IPS-15b (cell line): ENCODE data around the gene FCGR3B.
A peak's percentile ranks its signal among the peaks of the same experiment; 100 is the strongest.
"Not testable (repeated sequence)": the region's sequence is repeated elsewhere in the genome, so short reads cannot be mapped to it uniquely, and the experiment has no call there.

Source experiments
- H3K27me3 ChIP-seq: one replicate; pipeline ENCODE4 v1.6.1; 2013; ENCODE audit warnings: low read length; ENCODE audit not compliant: control insufficient read depth, insufficient read depth
- H3K36me3 ChIP-seq: one replicate; pipeline ENCODE4 v1.6.1; 2013; ENCODE audit warnings: low read length; ENCODE audit not compliant: control insufficient read depth, insufficient read depth
- H3K4me1 ChIP-seq: one replicate; pipeline ENCODE4 v1.6.1; 2013; ENCODE audit warnings: mild to moderate bottlenecking, low read length; ENCODE audit not compliant: control insufficient read depth, insufficient read depth
- H3K4me3 ChIP-seq: one replicate; pipeline ENCODE4 v1.5.1; 2013; ENCODE audit warnings: low read depth, low read length
- H3K9ac ChIP-seq: one replicate; pipeline ENCODE4 v1.6.1; 2013; ENCODE audit warnings: low read depth, mild to moderate bottlenecking, low read length
- H3K9me3 ChIP-seq: one replicate; pipeline ENCODE4 v1.6.1; 2013; ENCODE audit warnings: mild to moderate bottlenecking, low read length; ENCODE audit not compliant: control insufficient read depth, insufficient read depth

Gene FCGR3B

DNA sequence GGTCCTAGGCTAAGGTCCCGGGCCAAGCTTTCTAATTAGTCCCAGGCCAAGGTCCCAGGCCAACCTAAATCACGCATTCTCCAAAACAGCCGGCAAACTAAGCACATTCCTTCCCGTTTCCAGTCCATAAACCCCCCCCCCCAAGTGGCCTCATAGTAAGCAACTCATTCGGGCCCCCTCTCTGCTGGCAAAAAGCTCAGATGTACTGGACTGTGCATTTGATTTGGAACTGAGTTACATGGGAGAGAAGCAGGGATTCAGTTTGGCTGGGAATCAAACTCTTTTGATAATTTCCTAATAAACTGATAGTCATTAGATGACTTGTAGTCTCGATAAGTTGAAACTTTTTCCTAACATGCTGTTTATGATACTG, 17.8 kb downstream of the FCGR3B start:
- not testable (repeated sequence) for H3K9ac ChIP-seq, H3K4me1 ChIP-seq, H3K27me3 ChIP-seq, H3K36me3 ChIP-seq, H3K9me3 ChIP-seq
- peak overlapping the region; percentile 69 for H3K4me3 ChIP-seq

- H3K9ac ChIP-seq, H3K9me3 ChIP-seq, H3K4me1 ChIP-seq, H3K36me3 ChIP-seq, H3K27me3 ChIP-seq: not testable (repeated sequence)
- peak overlapping the region; percentile 69 for H3K4me3 ChIP-seq
These were observed 18.4 kb downstream of the FCGR3B start for GRCh38 chr1:161612322-161613141.

DNA sequence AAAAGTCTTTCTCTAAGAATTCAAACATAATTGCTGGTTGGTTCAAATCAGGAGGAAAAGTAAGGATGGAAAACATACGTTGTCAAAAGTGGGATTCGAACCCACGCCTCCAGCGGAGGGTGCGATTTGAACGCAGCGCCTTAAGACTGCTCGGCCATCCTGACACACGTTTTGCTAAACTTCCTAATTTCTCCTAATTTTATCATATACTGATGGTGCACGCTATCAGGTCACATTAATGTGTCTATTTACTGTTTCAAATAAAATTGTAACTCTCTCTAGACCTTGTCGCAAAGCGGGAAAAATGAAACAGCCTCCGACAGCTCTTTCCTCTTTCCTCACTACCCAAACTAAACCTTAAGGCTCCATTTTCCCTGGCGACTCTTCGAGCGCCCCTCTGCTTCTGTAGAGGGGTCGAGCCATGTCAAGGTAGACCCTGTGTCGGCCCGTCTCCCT, 19.1 kb downstream of the FCGR3B start:
- not testable (repeated sequence) for H3K4me1 ChIP-seq, H3K27me3 ChIP-seq, H3K36me3 ChIP-seq, H3K9me3 ChIP-seq
- Histone ChIP-seq H3K4me3 (peak overlapping the region; percentile 69), H3K9ac (peak overlapping the region; percentile 60)

DNA sequence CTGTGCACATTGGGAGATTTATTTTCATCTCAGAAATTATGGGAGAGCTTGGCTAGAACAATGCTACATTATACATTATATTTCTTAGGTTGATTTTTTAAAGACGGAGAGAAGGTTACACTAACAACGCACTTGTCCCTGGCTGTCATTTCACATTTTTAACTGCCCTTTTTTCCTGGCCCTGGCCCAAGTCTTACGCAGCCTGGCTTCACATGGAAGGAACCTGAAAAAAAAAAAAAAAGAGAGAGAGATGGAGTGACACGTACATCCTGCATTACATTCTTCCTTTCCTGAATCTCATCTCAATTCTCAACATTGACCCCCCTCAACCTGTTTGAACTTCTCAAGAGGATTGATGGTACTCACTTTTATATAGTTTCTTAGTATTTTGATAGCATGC, 20.8 kb downstream of the FCGR3B start:
- H3K9me3 ChIP-seq, H3K36me3 ChIP-seq, H3K4me1 ChIP-seq, H3K9ac ChIP-seq, H3K27me3 ChIP-seq, H3K4me3 ChIP-seq: not testable (repeated sequence)

DNA sequence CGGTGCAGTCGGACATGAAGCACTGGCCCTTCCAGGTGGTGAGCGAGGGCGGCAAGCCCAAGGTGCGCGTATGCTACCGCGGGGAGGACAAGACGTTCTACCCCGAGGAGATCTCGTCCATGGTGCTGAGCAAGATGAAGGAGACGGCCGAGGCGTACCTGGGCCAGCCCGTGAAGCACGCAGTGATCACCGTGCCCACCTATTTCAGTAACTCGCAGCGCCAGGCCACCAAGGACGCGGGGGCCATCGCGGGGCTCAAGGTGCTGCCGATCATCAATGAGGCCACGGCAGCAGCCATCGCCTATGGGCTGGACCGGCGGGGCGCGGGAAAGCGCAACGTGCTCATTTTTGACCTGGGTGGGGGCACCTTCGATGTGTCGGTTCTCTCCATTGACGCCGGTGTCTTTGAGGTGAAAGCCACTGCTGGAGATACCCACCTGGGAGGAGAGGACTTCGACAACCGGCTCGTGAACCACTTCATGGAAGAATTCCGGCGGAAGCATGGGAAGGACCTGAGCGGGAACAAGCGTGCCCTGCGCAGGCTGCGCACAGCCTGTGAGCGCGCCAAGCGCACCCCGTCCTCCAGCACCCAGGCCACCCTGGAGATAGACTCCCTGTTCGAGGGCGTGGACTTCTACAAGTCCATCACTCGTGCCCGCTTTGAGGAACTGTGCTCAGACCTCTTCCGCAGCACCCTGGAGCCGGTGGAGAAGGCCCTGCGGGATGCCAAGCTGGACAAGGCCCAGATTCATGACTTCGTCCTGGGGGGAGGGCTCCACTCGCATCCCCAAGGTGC, 24.2 kb downstream of the FCGR3B start:
- H3K9me3 ChIP-seq, H3K9ac ChIP-seq, H3K27me3 ChIP-seq, H3K36me3 ChIP-seq, H3K4me1 ChIP-seq, H3K4me3 ChIP-seq: not testable (repeated sequence)

DNA sequence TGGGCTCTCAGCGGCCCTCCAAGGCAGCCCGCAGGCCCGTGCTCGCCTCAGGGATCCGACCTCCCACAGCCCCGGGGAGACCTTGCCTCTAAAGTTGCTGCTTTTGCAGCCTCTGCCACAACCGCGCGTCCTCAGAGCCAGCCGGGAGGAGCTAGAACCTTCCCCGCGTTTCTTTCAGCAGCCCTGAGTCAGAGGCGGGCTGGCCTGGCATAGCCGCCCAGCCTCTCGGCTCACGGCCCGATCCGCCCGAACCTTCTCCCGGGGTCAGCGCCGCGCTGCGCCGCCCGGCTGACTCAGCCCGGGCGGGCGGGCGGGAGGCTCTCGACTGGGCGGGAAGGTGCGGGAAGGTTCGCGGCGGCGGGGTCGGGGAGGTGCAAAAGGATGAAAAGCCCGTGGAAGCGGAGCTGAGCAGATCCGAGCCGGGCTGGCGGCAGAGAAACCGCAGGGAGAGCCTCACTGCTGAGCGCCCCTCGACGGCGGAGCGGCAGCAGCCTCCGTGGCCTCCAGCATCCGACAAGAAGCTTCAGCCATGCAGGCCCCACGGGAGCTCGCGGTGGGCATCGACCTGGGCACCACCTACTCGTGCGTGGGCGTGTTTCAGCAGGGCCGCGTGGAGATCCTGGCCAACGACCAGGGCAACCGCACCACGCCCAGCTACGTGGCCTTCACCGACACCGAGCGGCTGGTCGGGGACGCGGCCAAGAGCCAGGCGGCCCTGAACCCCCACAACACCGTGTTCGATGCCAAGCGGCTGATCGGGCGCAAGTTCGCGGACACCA, 25.0 kb downstream of the FCGR3B start:
- H3K36me3 ChIP-seq, H3K9me3 ChIP-seq, H3K4me3 ChIP-seq, H3K9ac ChIP-seq, H3K4me1 ChIP-seq, H3K27me3 ChIP-seq: not testable (repeated sequence)

DNA sequence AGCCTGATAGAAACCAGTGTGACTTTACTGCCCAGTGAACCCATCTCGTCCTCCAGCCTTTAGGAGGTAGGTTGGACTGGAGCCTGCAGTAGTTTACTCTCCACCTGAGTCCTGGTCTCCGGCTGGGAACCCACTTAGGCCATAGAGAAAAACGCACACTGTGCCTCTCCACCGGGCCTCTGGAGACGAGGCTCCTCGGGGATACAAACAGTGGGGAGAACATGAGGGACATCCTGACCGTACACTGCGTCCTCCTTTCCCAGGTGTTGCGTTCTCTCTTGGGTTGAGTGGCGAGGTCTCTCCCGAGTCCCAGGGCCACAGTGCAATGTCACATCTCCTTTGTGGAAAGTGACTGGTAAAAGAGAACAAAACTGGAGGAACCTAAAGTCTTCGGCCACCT, 26.0 kb downstream of the FCGR3B start:
- not testable (repeated sequence) for H3K4me1 ChIP-seq, H3K9ac ChIP-seq, H3K27me3 ChIP-seq, H3K9me3 ChIP-seq, H3K4me3 ChIP-seq, H3K36me3 ChIP-seq

- not testable (repeated sequence) for H3K9me3 ChIP-seq, H3K9ac ChIP-seq, H3K36me3 ChIP-seq, H3K4me1 ChIP-seq, H3K4me3 ChIP-seq, H3K27me3 ChIP-seq
These were observed 33.9 kb downstream of the FCGR3B start for GRCh38 chr1:161597077-161597476.

DNA sequence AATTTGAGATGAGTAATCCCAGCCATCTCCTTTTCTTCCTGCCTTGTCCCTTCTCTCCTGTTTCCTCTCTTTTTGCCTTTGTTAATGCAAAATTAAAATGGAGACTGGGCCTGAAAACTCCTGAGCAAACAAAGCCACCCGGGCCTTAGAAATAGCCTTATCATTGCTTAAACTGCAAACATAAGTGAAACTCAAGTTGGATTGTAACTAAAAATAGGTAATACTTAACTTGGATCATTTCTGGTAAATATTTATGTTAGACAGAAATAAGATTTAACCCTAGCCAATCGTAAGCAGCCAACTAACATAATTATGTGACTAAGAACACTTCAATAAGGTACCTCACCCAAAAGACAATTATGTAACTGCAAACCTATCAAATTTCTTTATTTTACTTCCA, 35.4 kb downstream of the FCGR3B start:
- H3K4me3 ChIP-seq, H3K27me3 ChIP-seq, H3K9me3 ChIP-seq, H3K36me3 ChIP-seq, H3K9ac ChIP-seq, H3K4me1 ChIP-seq: not testable (repeated sequence)

- H3K9me3 ChIP-seq, H3K9ac ChIP-seq, H3K4me3 ChIP-seq, H3K27me3 ChIP-seq, H3K4me1 ChIP-seq, H3K36me3 ChIP-seq: not testable (repeated sequence)
These were observed 35.8 kb downstream of the FCGR3B start for GRCh38 chr1:161595173-161595572.

- H3K36me3 ChIP-seq, H3K4me1 ChIP-seq, H3K9me3 ChIP-seq, H3K4me3 ChIP-seq, H3K9ac ChIP-seq, H3K27me3 ChIP-seq: not testable (repeated sequence)
These were observed 36.5 kb downstream of the FCGR3B start for GRCh38 chr1:161594269-161594984.
